Progenitor cell of endocrine pancreas (in vitro differentiated cells): ENCODE measurements around the gene TRIM39. TPM values are rescaled to one million over a fixed set of nuclear protein-coding genes. Genes with fewer than 3 reads are reported as not detected.

ENCODE experiments used
- DNase-seq: peaks from one replicate; pipeline ENCODE4 v3.0.0; 2021; ENCODE audit warnings: low spot score; ENCODE audit not compliant: unreplicated experiment
- H3K27ac Mint-ChIP-seq: 2 replicates; pipeline ENCODE4 v1.8.0; 2021; ENCODE audit warnings: mild to moderate bottlenecking, moderate library complexity, mixed read lengths
- H3K27me3 Mint-ChIP-seq: 2 replicates; pipeline ENCODE4 v1.8.0; 2021; ENCODE audit warnings: mixed read lengths
- H3K36me3 Mint-ChIP-seq: 2 replicates; pipeline ENCODE4 v1.8.0; 2022; ENCODE audit warnings: mixed read lengths; ENCODE audit not compliant: insufficient read depth
- H3K4me1 Mint-ChIP-seq: 2 replicates; pipeline ENCODE4 v1.8.0; 2021; ENCODE audit warnings: low read depth, mixed read lengths
- H3K4me3 Mint-ChIP-seq: 2 replicates; pipeline ENCODE4 v1.8.0; 2021; ENCODE audit warnings: low read depth, mild to moderate bottlenecking, moderate library complexity, mixed read lengths
- H3K9me3 Mint-ChIP-seq: 2 replicates; pipeline ENCODE4 v1.8.0; 2021; ENCODE audit warnings: low read depth, mixed read lengths
- total RNA-seq: library from RNA; stranded (reverse); gene quantifications from 2 replicates; pipeline ENCODE4 v1.2.1, GENCODE V29; 2021
- TF ChIP-seq, protein P1 (sequence below): fragments of 200-600 bp; sonication (generic); IDR thresholded peaks from one replicate; pipeline ENCODE4 v1.5.0; 2021; ENCODE audit warnings: antibody characterized with exemption, mild to moderate bottlenecking; ENCODE audit not compliant: unreplicated experiment

TRIM39 gene
- total RNA-seq, 1 donor from 2014 or later: 17.9 TPM

DNA sequence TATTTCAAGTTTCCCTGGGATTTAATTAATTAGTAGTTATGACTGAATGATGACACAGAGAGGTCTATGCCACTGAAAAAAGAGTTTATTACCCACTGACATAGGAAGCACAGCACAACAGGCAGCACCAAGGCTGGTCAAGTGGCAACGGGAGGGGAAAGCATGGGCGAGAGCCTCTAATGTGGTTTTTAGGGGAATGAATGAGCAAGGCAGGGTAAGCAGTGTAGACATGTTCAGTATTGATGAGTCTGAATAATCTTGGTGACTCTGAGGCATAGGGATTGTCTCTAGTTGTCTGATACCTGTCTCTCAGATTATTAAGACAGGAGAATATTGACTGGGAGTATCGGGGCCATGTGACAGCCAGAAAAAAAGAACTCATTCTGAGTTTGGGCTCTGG, 64.5 kb downstream of the TRIM39 start:
- Mint-ChIP-seq H3K9me3 (no peaks in the 10 kb centered on the region), H3K27ac (no peak overlapping the region), H3K4me1 (no peaks in the 10 kb centered on the region), H3K4me3 (no peak overlapping the region), H3K36me3 (no peaks in the 10 kb centered on the region), H3K27me3 (peaks cover 75% of the 10 kb centered on the region)
- DNase-seq: no peak
- TF ChIP-seq, protein P1, sequence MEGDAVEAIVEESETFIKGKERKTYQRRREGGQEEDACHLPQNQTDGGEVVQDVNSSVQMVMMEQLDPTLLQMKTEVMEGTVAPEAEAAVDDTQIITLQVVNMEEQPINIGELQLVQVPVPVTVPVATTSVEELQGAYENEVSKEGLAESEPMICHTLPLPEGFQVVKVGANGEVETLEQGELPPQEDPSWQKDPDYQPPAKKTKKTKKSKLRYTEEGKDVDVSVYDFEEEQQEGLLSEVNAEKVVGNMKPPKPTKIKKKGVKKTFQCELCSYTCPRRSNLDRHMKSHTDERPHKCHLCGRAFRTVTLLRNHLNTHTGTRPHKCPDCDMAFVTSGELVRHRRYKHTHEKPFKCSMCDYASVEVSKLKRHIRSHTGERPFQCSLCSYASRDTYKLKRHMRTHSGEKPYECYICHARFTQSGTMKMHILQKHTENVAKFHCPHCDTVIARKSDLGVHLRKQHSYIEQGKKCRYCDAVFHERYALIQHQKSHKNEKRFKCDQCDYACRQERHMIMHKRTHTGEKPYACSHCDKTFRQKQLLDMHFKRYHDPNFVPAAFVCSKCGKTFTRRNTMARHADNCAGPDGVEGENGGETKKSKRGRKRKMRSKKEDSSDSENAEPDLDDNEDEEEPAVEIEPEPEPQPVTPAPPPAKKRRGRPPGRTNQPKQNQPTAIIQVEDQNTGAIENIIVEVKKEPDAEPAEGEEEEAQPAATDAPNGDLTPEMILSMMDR: no peak

Other genes with a start within 250 kb of the TRIM39 start
- not detected in 2 replicates for gene TRIM31, start 213.8 kb upstream of the TRIM39 start, total RNA-seq
- not detected in 2 replicates for gene TRIM40, start 190.8 kb upstream of the TRIM39 start, total RNA-seq
- not detected in 2 replicates for gene TRIM10, start 165.7 kb upstream of the TRIM39 start, total RNA-seq
- gene TRIM15, start 163.4 kb upstream of the TRIM39 start, total RNA-seq: not detected in 2 replicates
- 49.5 and 52.9 TPM in 2 replicates for gene TRIM26, start 113.5 kb upstream of the TRIM39 start, total RNA-seq
- 53.7 and 59.4 TPM in 2 replicates for gene RPP21, start 18.2 kb downstream of the TRIM39 start, total RNA-seq
- 27.6 and 28.4 TPM in 2 replicates for gene HLA-E, start 162.6 kb downstream of the TRIM39 start, total RNA-seq
- 75.2 and 81.9 TPM in 2 replicates for gene GNL1, start 229.6 kb downstream of the TRIM39 start, total RNA-seq
- gene PRR3, start 230.4 kb downstream of the TRIM39 start, total RNA-seq: 16.6 and 19.7 TPM in 2 replicates
- 72.0 and 78.7 TPM in 2 replicates for gene ABCF1, start 244.5 kb downstream of the TRIM39 start, total RNA-seq